ENCODE measurements around the gene IFNG. TPM values are rescaled to one million over a fixed set of nuclear protein-coding genes. Genes with fewer than 3 reads are reported as not detected.
A peak's percentile ranks its signal among the peaks of the same experiment; 100 is the strongest.

The IFNG gene
- total and polyA plus RNA-seq, 10 donors, result 0.23 to 2.2 (median 0.60) TPM; not detected in 1

- H3K4me1 ChIP-seq, result no peaks in the 10 kb centered on the region
- TF ChIP-seq, protein P1, sequence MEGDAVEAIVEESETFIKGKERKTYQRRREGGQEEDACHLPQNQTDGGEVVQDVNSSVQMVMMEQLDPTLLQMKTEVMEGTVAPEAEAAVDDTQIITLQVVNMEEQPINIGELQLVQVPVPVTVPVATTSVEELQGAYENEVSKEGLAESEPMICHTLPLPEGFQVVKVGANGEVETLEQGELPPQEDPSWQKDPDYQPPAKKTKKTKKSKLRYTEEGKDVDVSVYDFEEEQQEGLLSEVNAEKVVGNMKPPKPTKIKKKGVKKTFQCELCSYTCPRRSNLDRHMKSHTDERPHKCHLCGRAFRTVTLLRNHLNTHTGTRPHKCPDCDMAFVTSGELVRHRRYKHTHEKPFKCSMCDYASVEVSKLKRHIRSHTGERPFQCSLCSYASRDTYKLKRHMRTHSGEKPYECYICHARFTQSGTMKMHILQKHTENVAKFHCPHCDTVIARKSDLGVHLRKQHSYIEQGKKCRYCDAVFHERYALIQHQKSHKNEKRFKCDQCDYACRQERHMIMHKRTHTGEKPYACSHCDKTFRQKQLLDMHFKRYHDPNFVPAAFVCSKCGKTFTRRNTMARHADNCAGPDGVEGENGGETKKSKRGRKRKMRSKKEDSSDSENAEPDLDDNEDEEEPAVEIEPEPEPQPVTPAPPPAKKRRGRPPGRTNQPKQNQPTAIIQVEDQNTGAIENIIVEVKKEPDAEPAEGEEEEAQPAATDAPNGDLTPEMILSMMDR (IDR thresholded peaks at IDR 0.05 in 8 of 11, conservative IDR thresholded peaks at IDR 0.05 in 3 of 11), result no peak
- TF ChIP-seq POLR2A (IDR thresholded peaks at IDR 0.05), result no peak
- TF ChIP-seq POLR2AphosphoS5 (IDR thresholded peaks at IDR 0.05), result no peak
- no peaks in the 10 kb centered on the region for H3K27me3 ChIP-seq (replicated peaks in 1 of 7)
- no peak for DNase-seq
- H3K4me3 ChIP-seq, result no peak overlapping the region
- no peak overlapping the region for H3K27ac ChIP-seq
- H3K36me3 ChIP-seq, result no peaks in the 10 kb centered on the region
- WGBS, 5 donors, result 85 to 94% (median 90%) methylated on average over 2 of the region's 2 CpGs
- intact Hi-C loops (cut with DNase I; ENCODE audit: low total_unique reads), result no loop called here
- H3K9me3 ChIP-seq, result peaks cover 5 to 71% (median 49%) of the 10 kb centered on the region in 8 donors
Observed at GRCh38 chr12:68129979-68130378, 29.6 kb downstream of the IFNG start.

- 37 to 60% (median 56%) methylated on average over 3 of the region's 3 CpGs for WGBS, 5 donors
- Histone ChIP-seq H3K9me3 (peaks cover 0 to 13% (median 4%) of the 10 kb centered on the region in 8 donors), H3K27me3 (replicated peaks in 1 of 7) (no peaks in the 10 kb centered on the region), H3K4me1 (peaks cover 0 to 26% (median 0%) of the 10 kb centered on the region in 6 donors), H3K36me3 (no peaks in the 10 kb centered on the region), H3K4me3 (no peak overlapping the region), H3K27ac (peak overlapping the region in 1 of 8 donors; percentile 0)
- intact Hi-C loops (cut with DNase I; ENCODE audit: low total_unique reads), result no loop called here
- no peak for DNase-seq
- TF ChIP-seq POLR2AphosphoS5 (IDR thresholded peaks at IDR 0.05), result no peak
- no peak for TF ChIP-seq POLR2A (IDR thresholded peaks at IDR 0.05)
- TF ChIP-seq, protein P1 (IDR thresholded peaks at IDR 0.05 in 8 of 11, conservative IDR thresholded peaks at IDR 0.05 in 3 of 11), result no peak
Observed at GRCh38 chr12:68122236-68122920, 37.2 kb downstream of the IFNG start.

- peaks cover 0 to 5% (median 0%) of the 10 kb centered on the region in 8 donors for H3K9me3 ChIP-seq
Observed at GRCh38 chr12:68121143-68121542, 38.4 kb downstream of the IFNG start.

GRCh38 chr12:68119724-68120211 is 39.8 kb downstream of the IFNG start:
- WGBS, 5 donors, result 46 to 78% (median 68%) methylated on average over 3 to 4 of the region's 4 CpGs

More at GRCh38 chr12:68121143-68121542, 38.4 kb downstream of the IFNG start:
- intact Hi-C loops (cut with DNase I; ENCODE audit: low total_unique reads), result no loop called here
- Histone ChIP-seq H3K4me1 (peaks cover 0 to 26% (median 0%) of the 10 kb centered on the region in 6 donors), H3K4me3 (no peak overlapping the region), H3K36me3 (no peaks in the 10 kb centered on the region), H3K27ac (peak overlapping the region in 3 of 8 donors; percentile 7 to 67 (median 29)), H3K27me3 (replicated peaks in 1 of 7) (no peaks in the 10 kb centered on the region)
- TF ChIP-seq POLR2A (IDR thresholded peaks at IDR 0.05), result no peak
- TF ChIP-seq POLR2AphosphoS5 (IDR thresholded peaks at IDR 0.05), result no peak
- TF ChIP-seq, protein P1 (IDR thresholded peaks at IDR 0.05 in 8 of 11, conservative IDR thresholded peaks at IDR 0.05 in 3 of 11), result no peak
- WGBS, 5 donors, result 68 to 78% (median 76%) methylated on average over 1 of the region's 1 CpG
- DNase-seq, result no peak

More at GRCh38 chr12:68119724-68120211, 39.8 kb downstream of the IFNG start:
- intact Hi-C loops (cut with DNase I; ENCODE audit: low total_unique reads), result no loop called here
- DNase-seq, result no peak
- Histone ChIP-seq H3K27me3 (replicated peaks in 1 of 7) (no peaks in the 10 kb centered on the region), H3K4me3 (no peak overlapping the region), H3K27ac (peak overlapping the region in 4 of 8 donors; percentile 1 to 67 (median 21)), H3K36me3 (no peaks in the 10 kb centered on the region), H3K9me3 (peaks cover 0 to 5% (median 0%) of the 10 kb centered on the region in 8 donors), H3K4me1 (peaks cover 0 to 26% (median 0%) of the 10 kb centered on the region in 6 donors)
- TF ChIP-seq POLR2AphosphoS5 (IDR thresholded peaks at IDR 0.05) (no peak), POLR2A (IDR thresholded peaks at IDR 0.05) (no peak)
- TF ChIP-seq, protein P1 (IDR thresholded peaks at IDR 0.05 in 8 of 11, conservative IDR thresholded peaks at IDR 0.05 in 3 of 11), result no peak
